HCT116 (cell line): ENCODE measurements around the gene IFRD1. TPM values are rescaled to one million over a fixed set of nuclear protein-coding genes. Genes with fewer than 3 reads are reported as not detected.

Experiments
- CBX3 ChIP-seq: IDR thresholded peaks from 2 replicates; pipeline ENCODE4 v1.6.1; 2012; ENCODE audit warnings: low read depth
- CEBPB ChIP-seq: IDR thresholded peaks from 2 replicates; pipeline ENCODE4 v1.6.1; 2012; ENCODE audit warnings: low read depth
- EGR1 ChIP-seq: IDR thresholded peaks from 2 replicates; pipeline ENCODE4 v1.6.1; 2012; ENCODE audit warnings: low read depth
- FOSL1 ChIP-seq: IDR thresholded peaks from 2 replicates; pipeline ENCODE4 v1.6.1; 2012; ENCODE audit warnings: low read depth
- JUND ChIP-seq: IDR thresholded peaks from 2 replicates; pipeline ENCODE4 v1.6.1; 2012
- POLR2A ChIP-seq: IDR thresholded peaks from 2 replicates; pipeline ENCODE4 v1.7.0; 2011; ENCODE audit warnings: borderline replicate concordance; ENCODE audit not compliant: insufficient read depth, insufficient read length; ENCODE audit errors: extremely low read depth
- POLR2AphosphoS5 ChIP-seq: IDR thresholded peaks from 2 replicates; pipeline ENCODE4 v1.6.1; 2011; ENCODE audit warnings: mild to moderate bottlenecking, low read depth, low read length, moderate library complexity
- REST ChIP-seq: IDR thresholded peaks from 2 replicates; pipeline ENCODE4 v1.6.1; 2012; ENCODE audit warnings: low read depth
- SP1 ChIP-seq: IDR thresholded peaks from 2 replicates; pipeline ENCODE4 v1.6.1; 2012; ENCODE audit warnings: low read depth
- SRF ChIP-seq: IDR thresholded peaks from 2 replicates; pipeline ENCODE4 v1.6.1; 2012; ENCODE audit warnings: low read depth
- YY1 ChIP-seq: IDR thresholded peaks from 2 replicates; pipeline ENCODE4 v1.6.1; 2011; ENCODE audit warnings: low read length, low read depth, moderate library complexity, mild to moderate bottlenecking; ENCODE audit not compliant: insufficient replicate concordance; ENCODE audit errors: extremely low read depth
- total RNA-seq: library from RNA; stranded (reverse); gene quantifications from one replicate; pipeline ENCODE4 v1.2.1, GENCODE V29; 2021; ENCODE audit not compliant: unreplicated experiment
- TF ChIP-seq, protein P1 (sequence below), 3 experiments: fragments of 200-600 bp in 1 of 3; sonication (generic) in 1 of 3; IDR thresholded peaks in 2 of 3; conservative IDR thresholded peaks in 1 of 3; 2 replicates each; pipeline ENCODE4 v1.5.1; 2012 to 2017; ENCODE audit warnings: low read depth in 2 of 3, low read length in 2 of 3, antibody characterized with exemption in 1 of 3, borderline replicate concordance in 1 of 3, control low read depth in 1 of 3, mild to moderate bottlenecking in 1 of 3, mixed read lengths in 1 of 3, mixed run types in 1 of 3, moderate library complexity in 1 of 3; ENCODE audit not compliant: insufficient read depth in 1 of 3
- TF ChIP-seq, protein P2 (sequence below): IDR thresholded peaks from 2 replicates; pipeline ENCODE4 v1.6.1; 2012

Gene IFRD1
- total RNA-seq, 1 experiment from 2014 or later, result 43.6 TPM

- no peak for TF ChIP-seq REST
- TF ChIP-seq CEBPB, result no peak
- no peak for TF ChIP-seq EGR1
- peak; percentile 73 for TF ChIP-seq CBX3
- TF ChIP-seq, protein P1, sequence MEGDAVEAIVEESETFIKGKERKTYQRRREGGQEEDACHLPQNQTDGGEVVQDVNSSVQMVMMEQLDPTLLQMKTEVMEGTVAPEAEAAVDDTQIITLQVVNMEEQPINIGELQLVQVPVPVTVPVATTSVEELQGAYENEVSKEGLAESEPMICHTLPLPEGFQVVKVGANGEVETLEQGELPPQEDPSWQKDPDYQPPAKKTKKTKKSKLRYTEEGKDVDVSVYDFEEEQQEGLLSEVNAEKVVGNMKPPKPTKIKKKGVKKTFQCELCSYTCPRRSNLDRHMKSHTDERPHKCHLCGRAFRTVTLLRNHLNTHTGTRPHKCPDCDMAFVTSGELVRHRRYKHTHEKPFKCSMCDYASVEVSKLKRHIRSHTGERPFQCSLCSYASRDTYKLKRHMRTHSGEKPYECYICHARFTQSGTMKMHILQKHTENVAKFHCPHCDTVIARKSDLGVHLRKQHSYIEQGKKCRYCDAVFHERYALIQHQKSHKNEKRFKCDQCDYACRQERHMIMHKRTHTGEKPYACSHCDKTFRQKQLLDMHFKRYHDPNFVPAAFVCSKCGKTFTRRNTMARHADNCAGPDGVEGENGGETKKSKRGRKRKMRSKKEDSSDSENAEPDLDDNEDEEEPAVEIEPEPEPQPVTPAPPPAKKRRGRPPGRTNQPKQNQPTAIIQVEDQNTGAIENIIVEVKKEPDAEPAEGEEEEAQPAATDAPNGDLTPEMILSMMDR (IDR thresholded peaks at IDR 0.05 in 2 of 3, conservative IDR thresholded peaks at IDR 0.05 in 1 of 3; ENCODE audit: borderline replicate concordance in 1 of 3, insufficient read depth in 1 of 3, low read depth in 2 of 3, low read length in 2 of 3), result no peak
- TF ChIP-seq POLR2AphosphoS5, result peak; percentile 51
- TF ChIP-seq FOSL1, result peak; percentile 78
- peak; percentile 78 for TF ChIP-seq SP1
- peak; percentile 77 for TF ChIP-seq JUND
- no peak for TF ChIP-seq SRF
- no peak for TF ChIP-seq YY1
- no peak for TF ChIP-seq POLR2A
- TF ChIP-seq, protein P2, sequence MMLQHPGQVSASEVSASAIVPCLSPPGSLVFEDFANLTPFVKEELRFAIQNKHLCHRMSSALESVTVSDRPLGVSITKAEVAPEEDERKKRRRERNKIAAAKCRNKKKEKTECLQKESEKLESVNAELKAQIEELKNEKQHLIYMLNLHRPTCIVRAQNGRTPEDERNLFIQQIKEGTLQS, result no peak
Observed at GRCh38 chr7:112422842-112423496, 27.3 kb upstream of the IFRD1 start (continued).
